Upper lobe of left lung (tissue), 6 donors: Measurements from ENCODE around the gene ACTG2. TPM values are rescaled to one million over a fixed set of nuclear protein-coding genes. Genes with fewer than 3 reads are reported as not detected.

Source experiments
- ATAC-seq, 2 donors: fragments of 200-7000 bp; cut with Tn5 transposase; one replicate each; pipeline ENCODE4 v1.9.1; 2022; ENCODE audit warnings: mild to moderate bottlenecking in 2 of 2, moderate library complexity in 2 of 2; ENCODE audit not compliant: low FRiP score in 2 of 2
- DNase-seq, 2 donors: peaks; one replicate each; pipeline ENCODE4 v3.0.0-alpha.2; 2019 to 2020
- H3K27ac ChIP-seq, 4 donors: fragments of 200-600 bp; sonication (generic); one replicate each; pipeline ENCODE4 v1.5.1; 2016 to 2019
- H3K27me3 ChIP-seq, 4 donors: fragments of 200-600 bp; sonication (generic); one replicate each; pipeline ENCODE4 v1.5.1; 2017 to 2019
- H3K36me3 ChIP-seq, 4 donors: fragments of 200-600 bp; sonication (generic); one replicate each; pipeline ENCODE4 v1.5.1; 2016 to 2019
- H3K4me1 ChIP-seq, 4 donors: fragments of 200-600 bp; sonication (generic); one replicate each; pipeline ENCODE4 v1.5.1; 2018 to 2019
- H3K4me3 ChIP-seq, 4 donors: fragments of 200-600 bp; sonication (generic); one replicate each; pipeline ENCODE4 v1.5.1; 2017 to 2019; ENCODE audit warnings: mild to moderate bottlenecking in 2 of 4, moderate library complexity in 1 of 4
- H3K9me3 ChIP-seq, 4 donors: fragments of 200-600 bp; sonication (generic); one replicate each; pipeline ENCODE4 v1.5.1; 2018 to 2019
- EP300 ChIP-seq, 4 donors: sonication (generic); formaldehyde crosslinking; IDR thresholded peaks; one replicate each; pipeline ENCODE4 v1.5.1; 2017; ENCODE audit warnings: antibody characterized with exemption in 4 of 4, control low read depth in 2 of 4
- POLR2A ChIP-seq, 4 donors: fragments of 450-650 bp; IDR thresholded peaks; one replicate each; pipeline ENCODE4 v1.5.1; 2016 to 2017; ENCODE audit warnings: antibody characterized with exemption in 4 of 4, mild to moderate bottlenecking in 2 of 4
- POLR2AphosphoS5 ChIP-seq, 2 donors: sonication (generic); formaldehyde crosslinking; IDR thresholded peaks; one replicate each; pipeline ENCODE4 v1.5.1; 2017; ENCODE audit warnings: antibody characterized with exemption in 2 of 2
- WGBS, 2 donors: methylation state at CpG; one replicate each; pipeline ENCODE4 v1.1.5; 2017 to 2018; 5-methylcytosine and 5-hydroxymethylcytosine counted together
- total RNA-seq, 6 donors: library from RNA; depleted of rRNA in 4 of 6; stranded (reverse); fragments of >200 nt in 4 of 6; gene quantifications; one replicate each; pipeline versions ENCODE4 v1.1.0 to v1.2.1, GENCODE V29; 2016 to 2021
- TF ChIP-seq, protein P1 (sequence below), 6 experiments: fragments of 450-650 bp in 4 of 6; fragments of 200-600 bp in 2 of 6; sonication (generic) in 2 of 6; IDR thresholded peaks; one replicate each; pipeline ENCODE4 v1.5.1; 2016 to 2019; ENCODE audit warnings: antibody characterized with exemption in 6 of 6
- donor health status: DM: no; HTN: no; CAD: no; lungs with moderate emphysema.
- donor health status: DM: no; HTN: yes; CAD: no; lungs with severe emphysema.

Gene ACTG2
- total RNA-seq, 6 donors from 2014 or later: 10.8 to 65.3 (median 27.2) TPM

DNA sequence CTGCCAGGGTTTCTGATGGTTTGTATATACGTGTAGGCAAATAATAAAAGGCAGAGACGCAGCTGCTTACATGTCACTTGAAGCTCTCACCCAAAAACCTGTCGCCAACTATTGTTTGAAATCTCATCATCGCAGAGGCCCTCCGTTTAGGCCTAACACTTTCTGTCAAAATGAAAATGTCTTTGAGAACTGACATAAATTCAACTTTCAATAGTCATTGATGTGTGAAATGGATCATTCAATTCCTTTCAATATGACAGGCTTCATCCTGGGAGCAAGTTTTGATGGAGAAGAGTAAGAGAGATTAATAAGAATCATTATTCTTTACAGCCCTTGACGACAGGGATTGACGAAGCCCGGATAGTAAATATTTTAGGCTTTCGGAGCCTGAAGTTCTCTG, 2.7 kb downstream of the ACTG2 start:
- H3K9me3 ChIP-seq: no peaks in the 10 kb centered on the region

DNA sequence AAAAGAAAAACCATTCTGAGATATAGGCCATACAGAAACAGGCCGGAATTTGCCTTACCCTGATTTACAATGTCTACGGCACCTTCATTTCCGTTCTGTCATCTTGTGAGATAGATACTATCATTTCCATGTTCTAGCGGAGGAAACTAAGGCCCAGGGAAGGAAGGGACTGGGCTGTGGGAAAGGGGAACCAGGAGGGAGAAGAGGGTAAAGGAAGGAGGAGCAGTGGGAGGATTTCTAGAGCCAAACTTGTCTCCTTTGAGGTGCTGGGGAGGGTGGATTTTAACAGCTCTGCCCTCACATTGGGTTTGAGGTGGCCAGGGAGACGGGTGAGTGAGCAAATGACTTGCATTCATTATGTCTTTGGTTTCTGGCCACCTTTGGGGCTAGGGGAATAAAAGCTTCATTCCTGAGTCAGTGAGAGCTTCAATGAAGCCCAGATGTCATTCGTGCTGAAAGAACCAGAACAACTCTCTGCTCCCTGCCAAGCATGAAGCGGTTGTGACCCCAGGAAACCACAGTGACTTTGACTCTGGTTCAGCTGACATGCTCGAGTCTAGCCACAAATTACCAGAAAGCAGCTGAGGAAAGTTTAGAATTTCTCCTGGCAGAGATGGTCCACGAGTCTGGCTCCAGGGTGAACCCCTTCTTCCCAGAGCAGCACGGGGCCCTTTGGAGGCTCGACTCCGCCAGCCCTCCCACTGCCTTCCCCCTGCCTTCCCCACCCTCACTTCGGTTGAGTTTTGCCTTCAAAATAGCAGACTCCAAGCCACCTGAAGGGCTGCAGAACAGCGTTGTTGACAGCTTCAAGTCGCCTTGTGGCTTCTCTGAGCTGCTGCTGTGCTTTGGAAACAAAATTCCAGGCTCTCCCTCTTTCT, 3.8 kb downstream of the ACTG2 start:
- Histone ChIP-seq H3K4me1 (no peaks in the 10 kb centered on the region), H3K27me3 (no peaks in the 10 kb centered on the region), H3K4me3 (no peak overlapping the region), H3K36me3 (no peaks in the 10 kb centered on the region), H3K9me3 (no peaks in the 10 kb centered on the region), H3K27ac (peak overlapping the region in 2 of 4 donors; percentile 13)
- DNase-seq (no peak), ATAC-seq (peak in 1 of 2 donors; percentile 80)
- TF ChIP-seq EP300 (IDR thresholded peaks at IDR 0.05) (no peak), POLR2AphosphoS5 (IDR thresholded peaks at IDR 0.05) (no peak), POLR2A (IDR thresholded peaks at IDR 0.05) (no peak)
- TF ChIP-seq, protein P1, sequence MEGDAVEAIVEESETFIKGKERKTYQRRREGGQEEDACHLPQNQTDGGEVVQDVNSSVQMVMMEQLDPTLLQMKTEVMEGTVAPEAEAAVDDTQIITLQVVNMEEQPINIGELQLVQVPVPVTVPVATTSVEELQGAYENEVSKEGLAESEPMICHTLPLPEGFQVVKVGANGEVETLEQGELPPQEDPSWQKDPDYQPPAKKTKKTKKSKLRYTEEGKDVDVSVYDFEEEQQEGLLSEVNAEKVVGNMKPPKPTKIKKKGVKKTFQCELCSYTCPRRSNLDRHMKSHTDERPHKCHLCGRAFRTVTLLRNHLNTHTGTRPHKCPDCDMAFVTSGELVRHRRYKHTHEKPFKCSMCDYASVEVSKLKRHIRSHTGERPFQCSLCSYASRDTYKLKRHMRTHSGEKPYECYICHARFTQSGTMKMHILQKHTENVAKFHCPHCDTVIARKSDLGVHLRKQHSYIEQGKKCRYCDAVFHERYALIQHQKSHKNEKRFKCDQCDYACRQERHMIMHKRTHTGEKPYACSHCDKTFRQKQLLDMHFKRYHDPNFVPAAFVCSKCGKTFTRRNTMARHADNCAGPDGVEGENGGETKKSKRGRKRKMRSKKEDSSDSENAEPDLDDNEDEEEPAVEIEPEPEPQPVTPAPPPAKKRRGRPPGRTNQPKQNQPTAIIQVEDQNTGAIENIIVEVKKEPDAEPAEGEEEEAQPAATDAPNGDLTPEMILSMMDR (IDR thresholded peaks at IDR 0.05): no peak
- 53 to 58% methylated on average over 14 to 15 of the region's 15 CpGs for whole genome bisulfite sequencing, 2 donors

More for the DNA sequence above, 2.7 kb downstream of the ACTG2 start:
- WGBS, 2 donors: 74 to 77% methylated on average over 9 of the region's 9 CpGs
- no peaks in the 10 kb centered on the region for H3K36me3 ChIP-seq
- H3K4me1 ChIP-seq: no peaks in the 10 kb centered on the region
- no peak overlapping the region for H3K27ac ChIP-seq
- no peak overlapping the region for H3K4me3 ChIP-seq
- H3K27me3 ChIP-seq: no peaks in the 10 kb centered on the region
- ATAC-seq: no peak
- no peak for DNase-seq
- TF ChIP-seq POLR2A (IDR thresholded peaks at IDR 0.05): no peak
- TF ChIP-seq, protein P1 (IDR thresholded peaks at IDR 0.05): no peak
- no peak for TF ChIP-seq EP300 (IDR thresholded peaks at IDR 0.05)
- TF ChIP-seq POLR2AphosphoS5 (IDR thresholded peaks at IDR 0.05): no peak

DNA sequence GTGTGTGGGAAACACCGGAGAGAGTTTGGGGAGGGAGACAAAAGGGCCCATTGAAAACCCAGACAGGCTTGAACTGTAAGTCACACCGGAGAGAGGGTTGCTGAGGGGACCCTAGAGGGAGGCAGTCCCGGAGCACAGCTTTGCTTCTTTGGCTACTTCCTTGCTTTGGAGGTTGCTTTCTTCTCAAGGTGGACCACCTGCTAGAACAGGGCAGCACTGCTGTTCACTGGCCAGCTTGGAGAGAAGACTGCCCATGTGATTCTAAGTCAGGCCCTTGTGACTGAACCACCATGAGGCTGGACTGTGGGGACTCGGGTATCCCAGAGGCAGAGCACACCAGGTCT, 4.4 kb downstream of the ACTG2 start:
- Histone ChIP-seq H3K36me3 (no peaks in the 10 kb centered on the region), H3K9me3 (no peaks in the 10 kb centered on the region), H3K27me3 (no peaks in the 10 kb centered on the region), H3K4me1 (no peaks in the 10 kb centered on the region), H3K4me3 (no peak overlapping the region), H3K27ac (peak overlapping the region in 2 of 4 donors; percentile 13)
- ATAC-seq (peak in 1 of 2 donors; percentile 4), DNase-seq (no peak)
- TF ChIP-seq POLR2A (IDR thresholded peaks at IDR 0.05): no peak
- no peak for TF ChIP-seq POLR2AphosphoS5 (IDR thresholded peaks at IDR 0.05)
- no peak for TF ChIP-seq EP300 (IDR thresholded peaks at IDR 0.05)
- TF ChIP-seq, protein P1 (IDR thresholded peaks at IDR 0.05): no peak
- WGBS, 2 donors: 69 to 73% methylated on average over 4 of the region's 4 CpGs

DNA sequence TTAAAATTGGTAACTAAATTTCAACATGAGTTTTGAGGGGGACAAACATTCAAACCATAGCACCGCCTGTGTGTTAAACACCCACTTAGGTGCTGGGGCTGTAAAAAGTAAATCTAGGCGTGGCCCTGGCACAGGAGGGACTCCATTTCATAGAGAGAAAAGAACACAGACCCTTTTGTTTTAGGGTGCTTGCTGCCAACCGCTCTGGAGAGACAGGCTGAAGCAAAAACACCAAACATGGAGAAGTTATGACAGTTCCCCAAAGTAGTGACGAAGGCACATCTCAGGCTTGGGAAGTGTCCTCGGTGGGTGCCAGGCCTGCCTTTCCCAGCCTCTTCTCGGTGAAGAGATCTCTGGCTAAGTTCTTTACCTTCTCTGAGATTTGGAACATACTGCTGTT, 5.1 kb downstream of the ACTG2 start:
- no peak for ATAC-seq
- no peaks in the 10 kb centered on the region for H3K9me3 ChIP-seq
- TF ChIP-seq, protein P1 (IDR thresholded peaks at IDR 0.05): no peak
- TF ChIP-seq POLR2A (IDR thresholded peaks at IDR 0.05) (no peak), EP300 (IDR thresholded peaks at IDR 0.05) (no peak), POLR2AphosphoS5 (IDR thresholded peaks at IDR 0.05) (no peak)
- no peaks in the 10 kb centered on the region for H3K27me3 ChIP-seq
- H3K4me3 ChIP-seq: no peak overlapping the region
- DNase-seq: no peak
- 69 to 84% methylated on average over 5 to 6 of the region's 6 CpGs for WGBS, 2 donors
- H3K4me1 ChIP-seq: no peaks in the 10 kb centered on the region
- H3K27ac ChIP-seq: no peak overlapping the region
- no peaks in the 10 kb centered on the region for H3K36me3 ChIP-seq
